ENCODE data around the gene ADGRG3.
"Not testable (repeated sequence)": the region's sequence is repeated elsewhere in the genome, so short reads cannot be mapped to it uniquely, and the experiment has no call there.

The ADGRG3 gene

GRCh38 chr16:57663917-57664661 lies 4.0 kb upstream of the ADGRG3 start:
- no peak for DNase-seq

DNA sequence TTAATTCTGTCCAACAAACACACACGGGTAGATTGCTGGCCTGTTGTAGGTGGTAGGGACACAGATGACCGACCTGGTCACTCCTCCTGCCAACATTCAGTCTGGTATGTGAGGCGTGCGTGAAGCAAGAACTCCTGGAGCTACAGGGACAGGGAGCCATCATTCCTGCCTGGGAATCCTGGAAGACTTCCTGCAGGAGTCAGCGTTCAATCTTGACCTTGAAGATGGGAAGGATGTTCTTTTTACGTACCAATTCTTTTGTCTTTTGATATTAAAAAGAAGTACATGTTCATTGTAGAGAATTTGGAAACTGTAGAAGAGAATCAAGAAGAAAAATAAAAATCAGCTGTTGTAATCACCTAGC lies 3.5 kb upstream of the ADGRG3 start:
- DNase-seq, result no peak

DNA sequence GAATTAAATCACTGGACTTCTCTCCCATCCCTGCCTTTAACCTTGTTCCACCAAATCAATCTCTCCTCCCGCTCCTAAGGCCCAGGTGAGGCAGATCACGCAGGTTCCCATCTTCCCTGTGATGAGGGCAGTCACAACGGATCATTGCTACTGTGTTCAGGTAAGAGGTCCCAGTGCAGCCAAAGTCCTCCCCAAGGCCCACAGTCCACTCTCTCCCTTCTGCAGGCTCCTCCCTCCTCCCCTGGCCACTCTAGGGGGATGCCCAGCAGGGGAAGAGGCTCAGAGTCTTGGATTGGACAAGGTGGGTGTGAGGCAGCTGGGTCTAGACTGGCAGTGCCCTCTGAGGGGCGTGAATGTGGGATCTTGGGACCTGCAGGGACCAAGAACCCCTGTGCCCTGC lies 2.6 kb upstream of the ADGRG3 start:
- no peak for DNase-seq

DNA sequence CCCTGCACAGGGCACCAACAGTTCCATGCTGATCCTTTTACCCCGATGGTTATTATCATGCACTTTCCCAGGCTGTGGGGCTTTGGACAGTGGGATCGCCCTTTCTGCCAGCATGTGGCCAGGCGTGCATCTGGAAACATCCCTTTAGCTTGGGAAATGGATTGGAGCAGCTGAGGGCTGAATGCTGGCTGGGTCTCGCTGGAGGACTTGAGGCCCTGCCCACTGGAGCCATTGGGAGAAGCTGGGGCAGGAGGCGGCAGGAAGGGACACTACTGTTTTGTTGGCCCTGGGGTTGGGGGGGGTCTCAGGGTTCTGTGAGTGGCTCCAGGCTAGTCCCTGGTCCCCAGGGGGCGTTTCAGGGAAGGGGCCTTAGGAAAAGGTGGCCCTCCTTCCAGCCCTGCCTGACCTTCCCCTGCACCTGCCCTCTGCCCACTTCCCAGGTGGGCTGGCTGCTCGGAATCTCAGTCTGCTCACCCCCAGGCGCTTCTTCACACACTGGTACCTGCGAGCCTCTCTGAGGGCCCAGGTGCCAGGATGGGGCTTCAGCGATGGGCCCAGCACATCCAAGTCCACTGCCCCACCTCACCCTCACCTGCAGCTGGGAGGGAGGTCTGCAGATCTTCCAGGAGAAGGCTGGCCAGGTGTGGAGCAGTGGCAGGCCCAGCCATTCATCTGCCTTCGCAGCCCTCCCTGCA lies 1.6 kb upstream of the ADGRG3 start:
- no peak for DNase-seq

DNA sequence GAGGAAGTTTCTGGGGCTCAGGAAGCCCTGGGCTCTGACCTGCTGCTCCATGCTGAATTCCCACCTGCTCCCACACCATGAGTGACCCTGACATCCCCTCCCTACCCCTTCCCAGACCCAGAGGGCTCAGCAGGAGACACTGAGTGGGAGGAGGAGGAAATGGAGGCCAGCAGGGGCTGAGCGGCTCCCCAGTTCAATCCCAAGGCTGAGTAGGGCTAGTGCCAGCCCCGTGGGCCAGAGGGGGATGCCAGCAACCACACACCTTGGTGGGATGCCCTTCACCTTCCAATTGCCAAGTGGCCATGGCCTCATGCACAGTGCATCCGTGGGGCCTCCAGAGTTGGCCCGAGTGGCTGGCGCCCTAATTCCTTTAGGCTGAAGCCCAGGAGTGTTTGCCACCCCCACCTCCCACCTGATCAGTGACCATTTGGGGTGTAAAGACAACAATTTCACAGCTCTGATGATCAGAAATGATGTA lies 1.0 kb upstream of the ADGRG3 start:
- no peak for DNase-seq

- no peak for DNase-seq
Measured at GRCh38 chr16:57667526-57668262, 412 bp upstream of the ADGRG3 start.

DNA sequence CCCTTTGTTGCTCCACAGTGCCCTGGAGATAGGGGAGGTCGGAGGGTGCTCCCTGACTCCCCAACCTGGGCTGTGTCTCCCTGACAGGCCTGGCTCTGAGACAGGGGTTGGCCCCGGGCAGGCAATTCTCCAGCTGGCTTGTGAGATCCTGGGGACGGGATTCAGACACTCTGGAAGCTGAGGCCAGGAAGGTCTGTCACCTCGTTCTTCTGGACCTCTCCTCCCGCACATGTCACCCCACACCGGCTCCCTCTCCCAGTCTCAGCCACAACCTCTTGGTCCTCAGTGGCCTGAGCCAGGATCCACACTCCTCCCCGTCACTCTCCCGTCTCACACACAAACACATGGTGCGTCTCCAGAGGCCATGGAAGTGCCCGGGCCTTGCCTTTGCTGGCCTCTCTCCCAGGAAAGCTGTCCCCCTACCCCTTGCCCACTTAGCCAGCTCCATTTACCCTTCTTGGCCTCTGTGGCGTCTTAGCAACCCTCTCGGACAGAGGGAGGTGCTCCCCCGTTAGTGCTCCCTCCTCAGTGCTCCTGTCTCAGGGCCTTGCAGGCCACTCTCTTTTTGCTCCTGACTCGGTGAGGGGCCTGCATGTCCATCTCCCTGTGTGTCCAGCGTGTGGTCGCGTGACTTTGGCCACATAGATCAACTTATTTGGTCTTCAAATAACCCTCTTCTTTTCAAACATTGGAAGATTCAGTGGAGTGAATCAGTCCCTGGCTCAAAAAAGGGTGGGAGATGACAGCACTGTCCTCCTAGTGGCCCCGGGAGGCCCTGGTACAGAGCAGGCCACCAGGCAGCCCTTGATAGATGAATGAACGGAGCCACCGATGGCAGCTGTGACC lies 747 bp downstream of the ADGRG3 start:
- no peak for DNase-seq

DNA sequence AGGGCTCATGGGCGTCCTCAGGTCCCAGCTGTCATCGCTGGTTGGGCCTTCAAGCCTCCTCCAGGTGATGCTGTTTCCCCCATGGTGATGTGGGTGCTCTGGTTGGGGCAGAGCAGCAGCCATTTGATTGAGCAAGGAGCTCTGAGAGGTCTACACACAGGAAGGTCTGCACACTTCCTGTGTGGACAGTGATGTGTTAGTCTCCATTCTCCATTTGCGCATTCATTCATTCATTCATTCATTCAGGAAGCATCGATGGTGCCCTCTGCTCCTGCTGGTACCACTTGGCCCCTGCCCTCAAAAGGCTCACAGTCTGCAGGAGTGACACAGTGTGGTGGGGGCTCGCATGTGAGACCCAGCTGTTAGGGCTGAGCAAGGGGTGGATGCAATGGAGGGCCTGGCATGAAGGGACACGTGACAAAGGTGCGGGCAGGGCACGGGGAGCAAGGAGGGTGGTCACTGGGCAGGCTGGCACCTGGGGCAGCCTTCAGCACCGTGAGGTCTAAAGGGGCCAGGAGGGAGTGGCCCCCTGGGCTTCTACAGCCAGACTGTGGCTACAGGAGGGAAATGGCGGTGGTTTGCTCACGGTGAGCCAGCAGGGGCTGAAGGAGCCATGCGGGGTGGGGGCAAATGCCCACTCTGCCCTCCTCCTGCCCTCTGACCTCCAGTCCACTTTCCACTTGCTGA lies 1.5 kb downstream of the ADGRG3 start:
- DNase-seq, result no peak

DNA sequence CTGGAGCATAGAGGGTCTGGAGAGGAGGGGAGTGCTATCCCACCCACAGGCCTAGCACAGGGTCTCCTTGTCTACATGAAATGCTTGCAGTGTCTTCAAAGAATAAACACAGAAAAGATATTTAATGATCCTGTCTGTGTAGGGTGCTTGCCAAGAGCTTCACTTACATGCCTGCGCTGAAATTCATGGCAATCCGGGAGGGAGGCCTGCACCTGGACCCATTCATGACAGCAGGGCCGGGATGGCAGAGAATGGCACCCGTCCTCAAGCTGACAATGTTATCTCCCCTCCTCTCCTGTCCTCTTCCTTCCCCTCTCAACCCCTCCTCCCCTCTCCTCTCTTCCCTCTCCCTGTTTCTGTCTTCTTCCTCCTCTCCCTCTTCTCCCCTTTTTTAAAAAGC lies 2.1 kb downstream of the ADGRG3 start:
- no peak for DNase-seq

- not testable (repeated sequence) for DNase-seq
Measured at GRCh38 chr16:57671451-57671850, 3.3 kb downstream of the ADGRG3 start.

DNA sequence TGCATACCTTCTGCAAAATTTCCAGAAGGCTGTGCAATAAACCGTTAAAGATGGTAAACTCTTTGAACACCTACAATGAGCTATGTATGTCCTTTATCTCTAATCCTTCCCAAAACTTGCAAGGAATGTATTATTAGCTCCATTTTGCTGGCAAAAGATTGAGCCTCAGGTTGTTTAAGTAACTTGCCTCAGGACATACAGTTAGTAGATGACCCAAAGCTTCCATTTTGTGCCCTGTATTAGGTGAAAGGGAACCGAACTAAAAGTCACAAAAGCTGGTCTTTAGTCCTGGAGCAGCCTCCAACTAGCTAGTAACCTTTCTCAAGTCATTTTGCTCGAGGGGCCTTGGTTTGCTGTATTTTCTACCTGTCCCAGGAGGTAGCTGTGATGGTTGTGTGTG lies 4.3 kb downstream of the ADGRG3 start:
- no peak for DNase-seq

DNA sequence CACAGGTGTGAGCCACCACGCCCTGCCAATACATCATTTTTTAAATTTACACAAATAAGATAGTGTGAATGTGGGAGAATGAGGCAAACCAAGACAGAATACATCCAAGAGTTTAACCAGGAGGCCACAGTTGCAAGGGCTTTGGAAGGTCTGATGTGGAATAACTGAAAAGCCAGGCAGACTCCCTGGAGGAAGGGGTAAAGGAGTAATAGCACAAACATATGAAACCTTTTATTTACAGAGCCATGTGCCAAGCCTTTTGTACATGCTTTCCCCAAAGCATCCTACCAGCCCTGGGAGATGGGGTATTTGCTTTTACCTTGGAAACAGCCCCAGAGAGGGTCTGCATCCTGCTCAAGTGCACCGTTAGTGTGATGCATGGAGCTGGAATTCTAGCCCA lies 4.7 kb downstream of the ADGRG3 start:
- no peak for DNase-seq

DNA sequence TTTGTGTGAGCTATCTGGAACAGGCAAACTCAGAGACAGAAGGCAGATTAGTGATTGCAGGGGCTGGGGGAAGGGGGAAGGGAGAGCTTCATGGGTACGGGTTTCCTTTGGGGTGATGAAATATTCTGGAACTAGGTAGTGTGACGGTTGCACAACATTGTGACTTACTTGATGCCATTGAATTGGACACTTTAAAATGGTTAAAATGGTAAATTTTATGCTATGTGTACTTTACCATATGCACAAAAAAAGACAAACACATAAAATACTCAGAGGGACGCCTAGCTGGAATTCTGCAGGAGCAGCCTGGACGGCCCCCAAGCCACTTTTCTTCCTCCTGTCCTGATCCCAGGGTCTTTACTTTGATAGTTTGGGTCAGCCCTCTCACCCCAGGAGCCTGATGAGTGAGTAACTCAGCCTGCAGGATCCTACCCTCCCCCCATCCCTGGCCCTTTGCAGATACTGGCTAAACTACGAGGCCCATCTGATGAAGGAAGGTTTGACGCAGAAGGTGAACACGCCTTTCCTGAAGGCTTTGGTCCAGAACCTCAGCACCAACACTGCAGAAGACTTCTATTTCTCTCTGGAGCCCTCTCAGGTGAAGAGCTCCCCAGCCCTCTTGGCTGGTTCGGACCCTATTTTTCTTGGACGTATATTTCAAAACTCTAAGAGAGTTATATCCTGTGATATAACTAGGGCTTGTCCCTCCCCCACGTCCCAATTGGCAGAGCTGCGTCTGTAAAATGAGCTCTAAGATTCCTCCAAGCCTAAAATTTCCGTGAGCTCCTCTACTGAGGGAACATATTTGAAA lies 7.8 kb downstream of the ADGRG3 start:
- no peak for DNase-seq

GRCh38 chr16:57676553-57677085 lies 8.5 kb downstream of the ADGRG3 start:
- DNase-seq, result no peak

DNA sequence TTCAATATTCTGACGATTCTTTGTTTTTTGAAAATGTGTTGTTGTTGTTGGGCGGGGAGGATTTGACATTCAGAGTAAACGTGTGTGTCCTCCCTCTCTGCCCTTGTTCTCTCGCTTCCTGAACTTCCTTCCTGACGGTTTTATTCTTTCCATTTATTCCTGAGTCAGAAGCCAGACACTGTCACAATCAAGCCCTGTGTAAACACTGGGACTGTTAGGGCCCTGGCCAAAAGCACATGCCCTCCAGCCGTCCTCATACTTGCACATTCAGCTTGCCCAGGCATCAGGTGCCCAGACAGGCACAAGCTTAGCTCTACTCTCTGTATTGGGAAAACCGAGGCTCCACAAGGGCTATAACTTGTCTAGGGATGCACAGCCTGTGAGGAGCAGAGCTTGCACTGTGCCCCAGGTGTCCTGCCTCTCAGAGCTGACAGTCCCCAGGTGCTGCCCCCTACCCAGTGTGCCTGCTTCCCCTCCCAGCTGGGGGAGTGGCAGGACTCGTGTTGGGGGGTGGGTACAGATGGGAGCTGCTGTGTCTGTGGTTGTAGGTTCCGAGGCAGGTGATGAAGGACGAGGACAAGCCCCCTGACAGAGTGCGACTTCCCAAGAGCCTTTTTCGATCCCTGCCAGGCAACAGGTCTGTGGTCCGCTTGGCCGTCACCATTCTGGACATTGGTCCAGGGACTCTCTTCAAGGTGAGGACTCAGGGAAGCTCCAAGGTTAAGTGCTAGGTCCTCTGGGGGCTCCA lies 9.7 kb downstream of the ADGRG3 start:
- no peak for DNase-seq

- no peak for DNase-seq
Measured at GRCh38 chr16:57679016-57679415, 10.9 kb downstream of the ADGRG3 start.

DNA sequence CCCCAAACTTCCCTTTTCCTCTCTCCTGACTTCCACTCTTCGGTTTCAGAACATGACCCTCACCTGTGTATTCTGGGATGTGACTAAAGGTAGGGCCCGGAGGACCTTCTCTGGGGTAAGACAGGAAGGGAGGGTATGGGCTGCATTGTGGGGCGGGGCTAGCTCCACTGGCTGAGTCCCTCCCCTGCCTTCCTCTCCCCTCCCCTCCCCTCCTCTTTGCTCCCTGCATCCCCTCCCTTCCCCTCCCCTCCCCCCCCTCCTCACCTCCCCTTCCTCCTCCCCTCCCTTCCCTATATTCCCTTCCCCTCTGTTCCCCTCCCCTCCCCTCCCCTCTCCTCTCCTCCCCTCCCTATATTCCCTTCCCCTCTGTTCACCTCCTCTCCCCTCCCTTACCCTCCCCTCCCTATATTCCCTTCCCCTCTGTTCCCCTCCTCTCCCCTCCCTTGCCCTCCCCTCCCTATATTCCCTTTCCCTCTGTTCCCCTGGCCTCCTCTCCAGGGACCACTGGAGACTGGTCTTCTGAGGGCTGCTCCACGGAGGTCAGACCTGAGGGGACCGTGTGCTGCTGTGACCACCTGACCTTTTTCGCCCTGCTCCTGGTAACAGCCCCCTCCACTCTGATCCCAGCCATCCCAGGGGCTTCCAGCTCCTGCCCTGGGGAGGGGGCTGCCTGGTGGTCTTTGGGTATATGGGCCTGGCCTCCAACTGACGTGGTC lies 11.8 kb downstream of the ADGRG3 start:
- DNase-seq, result no peak

GRCh38 chr16:57680842-57681375 lies 12.8 kb downstream of the ADGRG3 start:
- no peak for DNase-seq
